Measurements from ENCODE around the gene PNPLA2. TPM values are rescaled to one million over a fixed set of nuclear protein-coding genes. Genes with fewer than 3 reads are reported as not detected.

Gene PNPLA2
- total RNA-seq, 1 donor from 2014 or later = 29.8 TPM

Small RNAs within 50 kb of the gene (small RNA-seq; reads per million reads assigned to genes)
- not detected for gene SNORA52 (ENCODE audit: low replicate concordance)

Other genes starting within 250 kb of the PNPLA2 start
- gene PHRF1, start 242.4 kb upstream of the PNPLA2 start, total RNA-seq = 26.5 TPM
- gene IRF7, start 203.0 kb upstream of the PNPLA2 start, total RNA-seq = 12.5 TPM
- not detected for gene CDHR5, start 194.0 kb upstream of the PNPLA2 start, total RNA-seq
- 21.6 TPM for gene SCT, start 191.7 kb upstream of the PNPLA2 start, total RNA-seq
- gene DRD4, start 181.6 kb upstream of the PNPLA2 start, total RNA-seq = not detected
- 18.8 TPM for gene DEAF1, start 123.7 kb upstream of the PNPLA2 start, total RNA-seq
- 10.1 TPM for gene TMEM80, start 123.1 kb upstream of the PNPLA2 start, total RNA-seq
- 88.3 TPM for gene EPS8L2, start 112.7 kb upstream of the PNPLA2 start, total RNA-seq
- 79.3 TPM for gene TALDO1, start 71.5 kb upstream of the PNPLA2 start, total RNA-seq
- 17.4 TPM for gene GATD1, start 41.4 kb upstream of the PNPLA2 start, total RNA-seq
- gene CEND1, start 28.8 kb upstream of the PNPLA2 start, total RNA-seq = not detected
- gene SLC25A22, start 20.6 kb upstream of the PNPLA2 start, total RNA-seq = 7.5 TPM
- 13.4 TPM for gene PIDD1, start 13.7 kb upstream of the PNPLA2 start, total RNA-seq
- 259 TPM for gene RPLP2, start 8.9 kb upstream of the PNPLA2 start, total RNA-seq
- gene CRACR2B, start 9.0 kb downstream of the PNPLA2 start, total RNA-seq = 22.6 TPM
- 181 TPM for gene CD151, start 14.0 kb downstream of the PNPLA2 start, total RNA-seq
- gene POLR2L, start 23.6 kb downstream of the PNPLA2 start, total RNA-seq = 11.9 TPM
- 44.6 TPM for gene TSPAN4, start 23.9 kb downstream of the PNPLA2 start, total RNA-seq
- gene CHID1, start 91.9 kb downstream of the PNPLA2 start, total RNA-seq = 46.4 TPM
- 28.6 TPM for gene AP2A2, start 107.0 kb downstream of the PNPLA2 start, total RNA-seq
- not detected for gene MUC6, start 217.8 kb downstream of the PNPLA2 start, total RNA-seq

Data from tongue (tissue), 2 donors.